GM15510 (cell line): ENCODE results near the gene SS18.

Experiments
- POLR2A ChIP-seq: IDR thresholded peaks from 3 replicates; pipeline ENCODE4 v1.6.1; 2011; ENCODE audit warnings: borderline replicate concordance; ENCODE audit not compliant: insufficient read length; ENCODE audit errors: extremely low read depth

SS18 gene

GRCh38 chr18:26085056-26085455, 5.4 kb downstream of the SS18 start:
- TF ChIP-seq POLR2A, result no peak

- no peak for TF ChIP-seq POLR2A
Measured at GRCh38 chr18:26083099-26083498, 7.3 kb downstream of the SS18 start.

- no peak for TF ChIP-seq POLR2A
Measured at GRCh38 chr18:26082475-26082874, 7.9 kb downstream of the SS18 start.

- TF ChIP-seq POLR2A, result no peak
Measured at GRCh38 chr18:26074246-26074645, 16.2 kb downstream of the SS18 start.

GRCh38 chr18:26073758-26074157, 16.7 kb downstream of the SS18 start:
- no peak for TF ChIP-seq POLR2A

GRCh38 chr18:26071725-26072124, 18.7 kb downstream of the SS18 start:
- TF ChIP-seq POLR2A, result no peak

- TF ChIP-seq POLR2A, result no peak
Measured at GRCh38 chr18:26071020-26071419, 19.4 kb downstream of the SS18 start.

GRCh38 chr18:26059357-26059756, 31.1 kb downstream of the SS18 start:
- TF ChIP-seq POLR2A, result no peak

- no peak for TF ChIP-seq POLR2A
Measured at GRCh38 chr18:26057344-26057773, 33.1 kb downstream of the SS18 start.

GRCh38 chr18:26056291-26056690, 34.1 kb downstream of the SS18 start:
- TF ChIP-seq POLR2A, result no peak

- TF ChIP-seq POLR2A, result no peak
Measured at GRCh38 chr18:26052505-26052904, 37.9 kb downstream of the SS18 start.

- TF ChIP-seq POLR2A, result no peak
Measured at GRCh38 chr18:26051843-26052242, 38.6 kb downstream of the SS18 start.

- TF ChIP-seq POLR2A, result no peak
Measured at GRCh38 chr18:26046419-26047077, 43.9 kb downstream of the SS18 start.

GRCh38 chr18:26044807-26045206, 45.6 kb downstream of the SS18 start:
- TF ChIP-seq POLR2A, result no peak

- TF ChIP-seq POLR2A, result no peak
Measured at GRCh38 chr18:26040051-26040656, 50.3 kb downstream of the SS18 start.

GRCh38 chr18:26039203-26039602, 51.2 kb downstream of the SS18 start:
- no peak for TF ChIP-seq POLR2A
